Spleen (tissue), 11 donors: Measurements from ENCODE around the gene MOB2. TPM values are rescaled to one million over a fixed set of nuclear protein-coding genes. Genes with fewer than 3 reads are reported as not detected.

Experiments
- DNase-seq: peaks from one replicate; pipeline ENCODE4 v3.0.0-alpha.2; 2020
- H3K27ac ChIP-seq, 8 donors: fragments of 200-600 bp; sonication (generic) in 7 of 8; 1 replicate in 4 of 8; 2 replicates in 4 of 8; pipeline versions ENCODE4 v1.5.0 to v1.8.0; 2016 to 2021; ENCODE audit warnings: inconsistent platforms in 4 of 8, mild to moderate bottlenecking in 4 of 8, moderate library complexity in 1 of 8
- H3K27me3 ChIP-seq, 7 donors: fragments of 200-600 bp; sonication (generic) in 6 of 7; replicated peaks in 1 of 7; 1 replicate in 4 of 7; 2 replicates in 3 of 7; pipeline versions ENCODE4 v1.5.0 to v1.8.0; 2016 to 2021; ENCODE audit warnings: inconsistent platforms in 3 of 7, mild to moderate bottlenecking in 1 of 7
- H3K36me3 ChIP-seq, 6 donors: fragments of 200-600 bp; sonication (generic) in 5 of 6; 1 replicate in 4 of 6; 2 replicates in 2 of 6; pipeline versions ENCODE4 v1.5.0 to v1.8.0; 2016 to 2021; ENCODE audit warnings: inconsistent platforms in 2 of 6
- H3K4me1 ChIP-seq, 6 donors: fragments of 200-600 bp; sonication (generic) in 5 of 6; 1 replicate in 3 of 6; 2 replicates in 3 of 6; pipeline versions ENCODE4 v1.5.0 to v1.8.0; 2016 to 2021; ENCODE audit warnings: inconsistent platforms in 3 of 6
- H3K4me3 ChIP-seq, 8 donors: fragments of 200-600 bp; sonication (generic) in 7 of 8; 1 replicate in 4 of 8; 2 replicates in 4 of 8; pipeline versions ENCODE4 v1.5.0 to v1.8.0; 2016 to 2021; ENCODE audit warnings: inconsistent platforms in 4 of 8, mild to moderate bottlenecking in 4 of 8, moderate library complexity in 2 of 8
- H3K9me3 ChIP-seq, 8 donors: fragments of 200-600 bp; sonication (generic) in 7 of 8; 1 replicate in 4 of 8; 2 replicates in 4 of 8; pipeline versions ENCODE4 v1.5.0 to v1.8.0; 2016 to 2021; ENCODE audit warnings: inconsistent platforms in 4 of 8
- CTCF ChIP-seq, 11 experiments: fragments of 200-600 bp in 7 of 11; fragments of 450-650 bp in 4 of 11; sonication (generic) in 4 of 11; IDR thresholded peaks in 8 of 11; conservative IDR thresholded peaks in 3 of 11; 1 replicate in 7 of 11; 2 replicates in 4 of 11; pipeline versions ENCODE4 v1.4.0 to v1.8.0; 2016 to 2021; ENCODE audit warnings: antibody characterized with exemption in 11 of 11, inconsistent platforms in 4 of 11, mild to moderate bottlenecking in 1 of 11
- POLR2A ChIP-seq, 3 donors: fragments of 450-650 bp; IDR thresholded peaks; one replicate each; pipeline ENCODE4 v1.5.1; 2017; ENCODE audit warnings: antibody characterized with exemption in 3 of 3, mild to moderate bottlenecking in 1 of 3
- POLR2AphosphoS5 ChIP-seq, 3 donors: sonication (generic); formaldehyde crosslinking; IDR thresholded peaks; one replicate each; pipeline ENCODE4 v1.5.1; 2017; ENCODE audit warnings: antibody characterized with exemption in 3 of 3
- WGBS, 5 donors: extraction: QIAGEN DNeasy Blood & Tissue Kit in 3 of 5; methylation state at CpG; one replicate each; pipeline versions ENCODE4 v1.1.5 to v1.1.7; 2013 to 2018; 5-methylcytosine and 5-hydroxymethylcytosine counted together
- intact Hi-C: fragments of 100-400 bp; cut with DNase I; formaldehyde crosslinking; loops from one replicate; pipeline ENCODE4 v1.15.0; 2023; ENCODE audit warnings: low total_unique reads
- polyA plus RNA-seq, 3 donors: library from polyadenylated mRNA; stranded (reverse); fragments of 200-250 nt; gene quantifications; one replicate each; pipeline ENCODE4 v1.2.1, GENCODE V29; 2013
- total RNA-seq, 7 donors: library from RNA; depleted of rRNA in 3 of 7; stranded (reverse); fragments of >200 nt in 3 of 7; fragmentation: NEBNext Ultra II Directional in 4 of 7; extraction: Animal tissue kit (Norgen Biotek cat#: 25700) in 4 of 7; gene quantifications; one replicate each; pipeline versions ENCODE4 v1.1.0 to v1.2.1, GENCODE V29; 2016 to 2021
- donor health status: healthy with polysubstance abuse.
- donor health status: DM: no; HTN: no; CAD: no; lungs with moderate emphysema.
- donor health status: DM: no; HTN: no; CAD: no.
- donor health status: Bipolar disorder and iron deficiency.
- donor health status: healthy.
- donor health status: DM: no; HTN: no; CAD: no.
- donor health status: DM: yes; HTN: yes; CAD: no.

The MOB2 gene
- total and polyA plus RNA-seq, 10 donors, result 28.1 to 51.5 (median 41.5) TPM

- TF ChIP-seq POLR2AphosphoS5 (IDR thresholded peaks at IDR 0.05) (peak in 2 of 3 donors; percentile 42 to 46), CTCF (IDR thresholded peaks at IDR 0.05 in 8 of 11, conservative IDR thresholded peaks at IDR 0.05 in 3 of 11) (no peak)
Measured at GRCh38 chr11:1454576-1454975, 32.0 kb downstream of the MOB2 start.

GRCh38 chr11:1453611-1454034 is 33.0 kb downstream of the MOB2 start:
- no peak for DNase-seq
- intact Hi-C loops, result no loop called here
- no peaks in the 10 kb centered on the region for H3K36me3 ChIP-seq
- 19 to 42% (median 20%) methylated on average over 16 to 17 of the region's 17 CpGs for WGBS, 5 donors
- H3K4me1 ChIP-seq, result peaks cover 7 to 62% (median 23%) of the 10 kb centered on the region in 6 donors
- no peak overlapping the region for H3K27ac ChIP-seq
- H3K9me3 ChIP-seq, result no peaks in the 10 kb centered on the region
- peaks cover 0 to 53% (median 15%) of the 10 kb centered on the region in 7 donors for H3K27me3 ChIP-seq
- no peak overlapping the region for H3K4me3 ChIP-seq
- TF ChIP-seq POLR2A (IDR thresholded peaks at IDR 0.05) (no peak), CTCF (IDR thresholded peaks at IDR 0.05 in 8 of 11, conservative IDR thresholded peaks at IDR 0.05 in 3 of 11) (peak in 5 of 11 experiments; percentile 20 to 44 (median 38)), POLR2AphosphoS5 (IDR thresholded peaks at IDR 0.05) (peak in 1 of 3 donors; percentile 30)

More at GRCh38 chr11:1454576-1454975, 32.0 kb downstream of the MOB2 start:
- Histone ChIP-seq H3K4me1 (peaks cover 10 to 67% (median 26%) of the 10 kb centered on the region in 6 donors), H3K36me3 (no peaks in the 10 kb centered on the region), H3K4me3 (no peak overlapping the region), H3K27ac (no peak overlapping the region), H3K9me3 (no peaks in the 10 kb centered on the region), H3K27me3 (peaks cover 0 to 43% (median 10%) of the 10 kb centered on the region in 7 donors)
- intact Hi-C loops, result no loop called here
- DNase-seq, result no peak
- 68 to 84% (median 77%) methylated on average over 5 to 21 of the region's 21 CpGs for WGBS, 5 donors

GRCh38 chr11:1452744-1453143 is 33.8 kb downstream of the MOB2 start:
- no peak for DNase-seq
- intact Hi-C loops, result no loop called here
- peaks cover 0 to 62% (median 24%) of the 10 kb centered on the region in 7 donors for H3K27me3 ChIP-seq
- H3K9me3 ChIP-seq, result no peaks in the 10 kb centered on the region
- TF ChIP-seq POLR2A (IDR thresholded peaks at IDR 0.05), result no peak
- TF ChIP-seq POLR2AphosphoS5 (IDR thresholded peaks at IDR 0.05), result no peak
- no peak for TF ChIP-seq CTCF (IDR thresholded peaks at IDR 0.05 in 8 of 11, conservative IDR thresholded peaks at IDR 0.05 in 3 of 11)
- no peak overlapping the region for H3K27ac ChIP-seq
- 58 to 80% (median 70%) methylated on average over 5 to 13 of the region's 13 CpGs for WGBS, 5 donors
- no peaks in the 10 kb centered on the region for H3K36me3 ChIP-seq
- peaks cover 5 to 58% (median 20%) of the 10 kb centered on the region in 6 donors for H3K4me1 ChIP-seq
- H3K4me3 ChIP-seq, result no peak overlapping the region

GRCh38 chr11:1451781-1452470 is 34.7 kb downstream of the MOB2 start:
- no peaks in the 10 kb centered on the region for H3K36me3 ChIP-seq
- intact Hi-C loops, result no loop called here
- no peak overlapping the region for H3K27ac ChIP-seq
- H3K4me3 ChIP-seq, result no peak overlapping the region
- no peaks in the 10 kb centered on the region for H3K9me3 ChIP-seq
- TF ChIP-seq POLR2A (IDR thresholded peaks at IDR 0.05), result no peak
- TF ChIP-seq CTCF (IDR thresholded peaks at IDR 0.05 in 8 of 11, conservative IDR thresholded peaks at IDR 0.05 in 3 of 11), result no peak
- no peak for TF ChIP-seq POLR2AphosphoS5 (IDR thresholded peaks at IDR 0.05)
- peaks cover 5 to 50% (median 20%) of the 10 kb centered on the region in 6 donors for H3K4me1 ChIP-seq
- WGBS, 5 donors, result 80 to 86% (median 81%) methylated on average over 18 to 27 of the region's 27 CpGs
- DNase-seq, result no peak
- H3K27me3 ChIP-seq, result peaks cover 0 to 70% (median 28%) of the 10 kb centered on the region in 7 donors
